GM10266 (cell line): Measurements from ENCODE around the gene EEF2KMT.
"Not testable (repeated sequence)": the region's sequence is repeated elsewhere in the genome, so short reads cannot be mapped to it uniquely, and the experiment has no call there.

Source experiments
- DNase-seq: peaks from one replicate; pipeline ENCODE4 v3.0.0; 2012; ENCODE audit errors: extremely low spot score
- TF ChIP-seq, protein P1 (sequence below): IDR thresholded peaks from 2 replicates; pipeline ENCODE4 v1.5.1; 2012; ENCODE audit warnings: mild to moderate bottlenecking, low read depth; ENCODE audit not compliant: control insufficient read depth, insufficient read depth; ENCODE audit errors: missing control alignments

The EEF2KMT gene

DNA sequence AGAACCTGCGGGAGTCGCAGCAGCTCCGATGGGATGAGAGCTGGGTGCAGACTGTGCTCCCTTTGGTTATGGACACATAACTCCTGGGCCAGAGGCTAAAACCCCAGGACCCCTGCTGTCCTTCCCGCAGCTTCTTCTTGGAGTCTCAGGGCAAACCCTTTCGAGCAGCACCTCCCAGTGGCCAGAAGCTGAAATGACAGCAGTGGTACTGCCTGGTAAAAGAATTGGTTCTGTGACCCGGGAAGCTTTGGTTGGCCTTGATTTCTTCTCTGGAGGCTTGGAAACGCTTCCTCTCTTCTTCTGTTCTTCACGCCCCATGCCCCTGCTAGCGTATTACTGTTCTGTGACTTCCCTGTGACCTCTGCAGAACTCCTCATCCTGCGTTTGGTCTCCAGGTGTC lies 12.8 kb downstream of the EEF2KMT start:
- DNase-seq: peak; percentile 65
- TF ChIP-seq, protein P1, sequence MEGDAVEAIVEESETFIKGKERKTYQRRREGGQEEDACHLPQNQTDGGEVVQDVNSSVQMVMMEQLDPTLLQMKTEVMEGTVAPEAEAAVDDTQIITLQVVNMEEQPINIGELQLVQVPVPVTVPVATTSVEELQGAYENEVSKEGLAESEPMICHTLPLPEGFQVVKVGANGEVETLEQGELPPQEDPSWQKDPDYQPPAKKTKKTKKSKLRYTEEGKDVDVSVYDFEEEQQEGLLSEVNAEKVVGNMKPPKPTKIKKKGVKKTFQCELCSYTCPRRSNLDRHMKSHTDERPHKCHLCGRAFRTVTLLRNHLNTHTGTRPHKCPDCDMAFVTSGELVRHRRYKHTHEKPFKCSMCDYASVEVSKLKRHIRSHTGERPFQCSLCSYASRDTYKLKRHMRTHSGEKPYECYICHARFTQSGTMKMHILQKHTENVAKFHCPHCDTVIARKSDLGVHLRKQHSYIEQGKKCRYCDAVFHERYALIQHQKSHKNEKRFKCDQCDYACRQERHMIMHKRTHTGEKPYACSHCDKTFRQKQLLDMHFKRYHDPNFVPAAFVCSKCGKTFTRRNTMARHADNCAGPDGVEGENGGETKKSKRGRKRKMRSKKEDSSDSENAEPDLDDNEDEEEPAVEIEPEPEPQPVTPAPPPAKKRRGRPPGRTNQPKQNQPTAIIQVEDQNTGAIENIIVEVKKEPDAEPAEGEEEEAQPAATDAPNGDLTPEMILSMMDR: peak; percentile 81

- not testable (repeated sequence) for DNase-seq
Measured at GRCh38 chr16:5084099-5084731, 13.4 kb downstream of the EEF2KMT start.

- not testable (repeated sequence) for DNase-seq
Measured at GRCh38 chr16:5083646-5084045, 13.9 kb downstream of the EEF2KMT start.

DNA sequence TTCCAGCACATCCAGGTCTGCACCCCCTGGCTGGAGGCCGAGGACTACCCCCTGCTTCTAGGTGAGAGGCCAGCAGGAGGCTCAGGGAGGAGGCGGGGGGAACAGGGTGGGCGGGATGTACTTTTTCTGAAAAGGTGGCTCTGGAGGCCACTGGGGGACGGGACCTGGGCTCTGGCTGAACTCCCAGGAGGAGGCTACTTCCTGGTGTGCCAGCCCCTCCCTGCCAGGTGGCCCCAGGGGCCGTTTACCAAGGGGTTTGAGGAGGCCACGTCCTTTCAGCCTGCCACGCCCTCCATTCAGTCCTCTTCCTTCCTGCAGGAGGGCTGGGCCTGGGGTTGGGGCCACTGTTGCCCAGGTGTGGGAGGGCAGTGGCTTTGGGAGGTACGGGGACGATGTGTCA lies 16.6 kb downstream of the EEF2KMT start:
- not testable (repeated sequence) for DNase-seq

- DNase-seq: not testable (repeated sequence)
Measured at GRCh38 chr16:5080461-5080860, 17.1 kb downstream of the EEF2KMT start.

GRCh38 chr16:5078626-5079025 lies 19.0 kb downstream of the EEF2KMT start:
- TF ChIP-seq, protein P1: no peak
- no peak for DNase-seq

- DNase-seq: no peak
- TF ChIP-seq, protein P1: no peak
Measured at GRCh38 chr16:5077304-5077703, 20.3 kb downstream of the EEF2KMT start.

DNA sequence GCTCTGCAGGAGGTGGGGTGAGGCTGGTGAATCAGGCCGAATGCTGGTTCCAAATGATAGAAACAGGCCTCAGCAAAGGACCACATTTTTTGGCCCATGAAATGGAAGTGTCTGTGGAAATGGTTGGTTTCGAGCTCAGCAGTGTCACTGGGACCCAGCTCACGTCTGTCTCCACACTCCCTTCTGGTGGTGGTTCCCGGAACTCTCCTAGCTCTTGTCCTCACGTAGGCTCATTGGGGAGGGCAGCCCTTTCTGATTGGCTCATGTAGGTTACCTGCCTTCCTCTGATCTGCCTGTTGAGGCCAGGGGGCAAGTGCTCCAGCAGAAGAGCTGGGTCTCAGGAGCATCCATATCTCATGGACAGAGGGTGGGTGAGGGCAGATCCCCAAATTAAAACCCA lies 22.0 kb downstream of the EEF2KMT start:
- DNase-seq: no peak
- TF ChIP-seq, protein P1: no peak

- DNase-seq: not testable (repeated sequence)
Measured at GRCh38 chr16:5073771-5074170, 23.8 kb downstream of the EEF2KMT start.

GRCh38 chr16:5073279-5073629 lies 24.3 kb downstream of the EEF2KMT start:
- TF ChIP-seq, protein P1: no peak
- DNase-seq: peak; percentile 5
